GM19023 (cell line): ENCODE data around the gene UGDH.
"Not testable (repeated sequence)": the region's sequence is repeated elsewhere in the genome, so short reads cannot be mapped to it uniquely, and the experiment has no call there.

Source experiments
- ATAC-seq: cut with Tn5 transposase; IDR thresholded peaks from one replicate; pipeline ENCODE4 v1.9.1; 2021; ENCODE audit warnings: mild to moderate bottlenecking, moderate library complexity; ENCODE audit not compliant: unreplicated experiment

UGDH gene

GRCh38 chr4:39527296-39528060 lies at the start of gene UGDH:
TSS of gene UGDH (minus strand) at chr4:39527439. CDS start at chr4:39521512, 5,927 bp downstream.
- ATAC-seq = peak; percentile 96

- ATAC-seq = no peak
Observed at GRCh38 chr4:39574946-39575345, 47.7 kb upstream of the UGDH start.

GRCh38 chr4:39571504-39571903 lies 44.3 kb upstream of the UGDH start:
- no peak for ATAC-seq

GRCh38 chr4:39571054-39571453 lies 43.8 kb upstream of the UGDH start:
- no peak for ATAC-seq

GRCh38 chr4:39569209-39569608 lies 42.0 kb upstream of the UGDH start:
- ATAC-seq = no peak

- ATAC-seq = no peak
Observed at GRCh38 chr4:39568805-39569204, 41.6 kb upstream of the UGDH start.

GRCh38 chr4:39565878-39566600 lies 38.8 kb upstream of the UGDH start:
- ATAC-seq = no peak

- no peak for ATAC-seq
Observed at GRCh38 chr4:39563346-39563847, 36.2 kb upstream of the UGDH start.

GRCh38 chr4:39562792-39563191 lies 35.6 kb upstream of the UGDH start:
- no peak for ATAC-seq

- no peak for ATAC-seq
Observed at GRCh38 chr4:39559626-39560025, 32.4 kb upstream of the UGDH start.

GRCh38 chr4:39555472-39555871 lies 28.2 kb upstream of the UGDH start:
- ATAC-seq = no peak

- no peak for ATAC-seq
Observed at GRCh38 chr4:39548425-39549067, 21.3 kb upstream of the UGDH start.

- no peak for ATAC-seq
Observed at GRCh38 chr4:39544580-39545315, 17.5 kb upstream of the UGDH start.

GRCh38 chr4:39544080-39544479 lies 16.8 kb upstream of the UGDH start:
- not testable (repeated sequence) for ATAC-seq

- ATAC-seq = no peak
Observed at GRCh38 chr4:39543034-39543433, 15.8 kb upstream of the UGDH start.

- no peak for ATAC-seq
Observed at GRCh38 chr4:39542611-39543012, 15.4 kb upstream of the UGDH start.

GRCh38 chr4:39541987-39542610 lies 14.9 kb upstream of the UGDH start:
- no peak for ATAC-seq

GRCh38 chr4:39539089-39539611 lies 11.9 kb upstream of the UGDH start:
- ATAC-seq = no peak

- no peak for ATAC-seq
Observed at GRCh38 chr4:39533541-39533940, 6.3 kb upstream of the UGDH start.

- ATAC-seq = not testable (repeated sequence)
Observed at GRCh38 chr4:39532237-39532636, 5.0 kb upstream of the UGDH start.
